GM12873 (cell line): Measurements from ENCODE around the gene TNFRSF18.

Source experiments
- TF ChIP-seq, protein P1 (sequence below): IDR thresholded peaks from 2 replicates; pipeline ENCODE4 v1.5.1; 2012; ENCODE audit warnings: low read depth, mild to moderate bottlenecking, moderate library complexity, low read length, control low read depth; ENCODE audit not compliant: insufficient read depth; ENCODE audit errors: missing control alignments

Gene TNFRSF18

DNA sequence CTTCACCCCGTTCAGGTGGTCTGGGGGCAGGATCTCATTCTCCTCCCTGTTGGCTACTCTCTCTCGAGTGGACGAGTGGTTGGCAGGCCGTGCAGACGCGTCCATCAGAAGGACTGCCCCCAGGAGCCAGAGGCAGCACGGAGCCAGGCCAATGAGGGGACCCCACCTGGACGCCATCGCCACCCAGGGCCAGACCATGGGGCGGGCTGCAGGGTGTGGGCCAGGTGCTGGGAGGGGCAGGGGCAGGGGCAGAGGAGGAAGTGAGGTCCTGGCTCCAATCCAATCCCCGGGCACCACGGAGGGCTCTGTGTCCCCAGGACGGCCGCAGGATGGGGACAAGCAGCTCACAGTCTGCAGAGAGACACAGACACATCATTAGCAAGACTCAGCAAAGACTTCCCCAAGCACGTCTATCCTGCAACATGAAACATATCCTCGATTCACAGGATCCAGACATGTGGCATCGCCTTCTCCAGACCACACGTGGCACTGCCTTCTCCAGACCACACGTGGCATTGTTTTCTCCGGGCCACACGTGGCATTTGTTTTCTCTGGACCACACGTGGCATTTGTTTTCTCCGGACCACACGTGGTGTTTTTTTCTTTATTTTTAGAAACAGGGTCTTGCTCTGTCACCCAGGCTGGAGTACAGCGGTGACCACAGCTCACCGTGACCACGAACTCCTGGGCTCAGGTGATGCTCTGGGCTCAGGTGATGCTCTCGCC is 22.4 kb upstream of the TNFRSF18 start:
- TF ChIP-seq, protein P1, sequence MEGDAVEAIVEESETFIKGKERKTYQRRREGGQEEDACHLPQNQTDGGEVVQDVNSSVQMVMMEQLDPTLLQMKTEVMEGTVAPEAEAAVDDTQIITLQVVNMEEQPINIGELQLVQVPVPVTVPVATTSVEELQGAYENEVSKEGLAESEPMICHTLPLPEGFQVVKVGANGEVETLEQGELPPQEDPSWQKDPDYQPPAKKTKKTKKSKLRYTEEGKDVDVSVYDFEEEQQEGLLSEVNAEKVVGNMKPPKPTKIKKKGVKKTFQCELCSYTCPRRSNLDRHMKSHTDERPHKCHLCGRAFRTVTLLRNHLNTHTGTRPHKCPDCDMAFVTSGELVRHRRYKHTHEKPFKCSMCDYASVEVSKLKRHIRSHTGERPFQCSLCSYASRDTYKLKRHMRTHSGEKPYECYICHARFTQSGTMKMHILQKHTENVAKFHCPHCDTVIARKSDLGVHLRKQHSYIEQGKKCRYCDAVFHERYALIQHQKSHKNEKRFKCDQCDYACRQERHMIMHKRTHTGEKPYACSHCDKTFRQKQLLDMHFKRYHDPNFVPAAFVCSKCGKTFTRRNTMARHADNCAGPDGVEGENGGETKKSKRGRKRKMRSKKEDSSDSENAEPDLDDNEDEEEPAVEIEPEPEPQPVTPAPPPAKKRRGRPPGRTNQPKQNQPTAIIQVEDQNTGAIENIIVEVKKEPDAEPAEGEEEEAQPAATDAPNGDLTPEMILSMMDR = no peak

DNA sequence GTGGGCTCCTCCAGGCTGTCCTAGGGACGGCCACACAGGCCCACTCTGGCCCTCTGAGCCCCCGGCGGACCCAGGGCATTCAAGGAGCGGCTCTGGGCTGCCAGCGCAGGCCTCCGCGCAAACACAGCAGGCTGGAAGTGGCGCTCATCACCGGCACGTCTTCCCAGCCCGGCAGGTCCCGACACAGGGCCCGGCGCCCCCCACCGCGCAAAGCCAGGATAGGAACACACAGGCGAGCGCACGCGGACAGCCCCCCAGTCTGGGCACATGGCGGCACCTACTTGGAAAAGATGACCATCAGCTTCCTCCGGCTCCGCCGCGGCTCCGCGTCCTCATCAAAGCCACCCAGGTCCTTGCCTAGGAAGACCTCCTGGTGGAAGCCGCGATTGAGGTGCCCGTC is 21.8 kb upstream of the TNFRSF18 start:
- TF ChIP-seq, protein P1 = no peak

DNA sequence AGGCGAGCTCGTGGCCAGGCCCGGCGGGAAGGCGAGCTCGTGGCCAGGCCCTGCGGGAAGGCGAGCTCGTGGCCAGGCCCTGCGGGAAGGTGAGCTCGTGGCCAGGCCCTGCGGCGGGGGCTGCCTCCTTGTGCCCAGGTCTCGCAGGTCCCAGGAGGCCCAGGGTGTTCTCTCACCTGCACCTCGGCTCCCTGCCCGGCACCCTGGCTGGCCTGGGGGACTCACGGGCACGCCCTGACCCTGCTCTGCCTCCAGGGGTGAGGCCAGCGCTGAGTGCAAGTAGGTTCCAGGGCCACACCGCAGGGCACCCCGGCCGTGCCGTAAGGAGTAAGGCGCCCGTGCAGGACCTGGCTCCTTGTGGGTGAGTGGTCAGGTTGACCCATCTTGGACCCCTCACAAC is 21.0 kb upstream of the TNFRSF18 start:
- TF ChIP-seq, protein P1 = no peak

DNA sequence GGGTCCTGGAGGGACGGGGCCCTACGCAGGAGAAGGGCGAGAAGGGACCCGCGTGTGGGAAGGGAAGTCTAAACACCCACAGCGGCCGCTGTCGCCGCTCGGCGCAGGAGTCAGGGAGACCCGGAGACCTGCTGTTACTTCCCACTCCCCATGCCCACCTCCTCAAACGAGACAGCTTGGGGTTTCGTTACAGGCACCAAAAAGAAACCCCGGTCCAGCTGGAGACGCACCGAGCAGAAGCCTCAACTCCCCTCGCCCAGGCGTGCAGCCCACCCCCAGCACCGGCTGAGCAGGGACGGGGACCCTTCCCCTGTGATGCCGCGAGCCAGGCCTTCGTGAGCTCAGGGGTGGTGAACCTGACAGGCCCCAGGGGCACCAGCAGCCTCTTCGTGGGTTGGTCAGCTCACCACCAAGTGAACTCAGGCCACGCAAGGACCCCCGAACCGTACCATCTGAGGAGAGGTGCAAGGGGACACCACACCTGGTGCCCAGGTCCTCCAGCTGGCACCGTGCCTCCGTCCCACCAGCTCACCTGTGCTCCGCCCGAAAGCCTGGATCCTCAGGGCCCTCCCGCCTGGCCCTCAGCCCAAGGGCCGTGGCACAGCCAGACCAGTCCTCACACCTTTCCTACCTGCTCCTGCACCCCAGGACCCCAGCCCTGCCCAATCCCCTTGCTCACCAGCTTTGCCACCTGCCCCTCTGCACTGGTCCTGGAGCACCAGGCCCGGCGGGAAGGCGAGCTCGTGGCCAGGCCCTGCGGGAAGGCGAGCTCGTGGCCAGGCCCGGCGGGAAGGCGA is 20.4 kb upstream of the TNFRSF18 start:
- TF ChIP-seq, protein P1 = no peak

DNA sequence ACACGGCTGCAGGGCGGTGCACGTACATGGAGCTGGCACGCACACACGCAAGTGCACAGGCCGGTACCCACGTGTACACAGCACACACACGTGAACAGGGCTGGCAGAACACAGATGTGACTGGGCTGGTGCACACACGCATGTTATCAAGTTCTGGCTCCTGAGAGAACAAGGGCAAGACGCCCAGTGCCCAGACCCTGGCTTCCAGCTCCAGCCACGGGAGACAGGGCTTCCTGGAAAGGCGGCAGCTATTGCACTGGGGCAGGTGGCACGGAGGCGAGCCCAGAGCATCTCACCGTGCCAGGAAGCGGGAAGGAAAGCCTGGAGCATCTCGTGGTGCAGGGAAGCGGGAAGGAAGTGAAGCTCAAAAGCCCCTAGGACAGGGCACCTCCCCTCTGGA is 19.5 kb upstream of the TNFRSF18 start:
- TF ChIP-seq, protein P1 = no peak

DNA sequence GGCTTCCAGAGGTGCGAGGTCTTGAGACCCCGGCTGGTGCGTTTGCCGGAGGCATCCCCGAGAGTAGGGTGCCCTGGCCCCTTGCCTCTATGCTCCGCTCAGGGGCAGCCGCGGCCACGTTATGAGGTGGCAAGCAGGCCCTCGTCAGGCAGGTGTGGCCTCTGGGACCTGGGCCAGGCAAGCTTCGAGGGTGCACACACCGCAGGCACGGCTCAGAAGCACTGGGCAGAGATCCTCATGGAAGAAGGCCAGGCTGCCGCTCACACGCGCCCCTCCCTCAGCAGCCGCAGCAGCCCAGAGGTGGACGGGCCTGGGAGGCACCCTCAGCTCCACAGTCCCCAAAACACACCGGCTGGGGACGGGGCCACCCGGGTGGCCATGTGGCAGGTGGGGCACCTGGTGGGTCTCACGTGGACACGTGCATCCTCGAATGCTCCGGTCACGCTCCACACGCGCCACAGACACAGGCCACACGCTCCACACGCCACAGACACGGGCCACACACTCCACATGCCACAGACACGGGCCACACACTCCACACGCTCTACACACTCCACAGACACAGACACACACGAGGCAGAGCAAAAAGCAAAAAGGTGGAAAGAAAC is 18.9 kb upstream of the TNFRSF18 start:
- TF ChIP-seq, protein P1 = no peak

DNA sequence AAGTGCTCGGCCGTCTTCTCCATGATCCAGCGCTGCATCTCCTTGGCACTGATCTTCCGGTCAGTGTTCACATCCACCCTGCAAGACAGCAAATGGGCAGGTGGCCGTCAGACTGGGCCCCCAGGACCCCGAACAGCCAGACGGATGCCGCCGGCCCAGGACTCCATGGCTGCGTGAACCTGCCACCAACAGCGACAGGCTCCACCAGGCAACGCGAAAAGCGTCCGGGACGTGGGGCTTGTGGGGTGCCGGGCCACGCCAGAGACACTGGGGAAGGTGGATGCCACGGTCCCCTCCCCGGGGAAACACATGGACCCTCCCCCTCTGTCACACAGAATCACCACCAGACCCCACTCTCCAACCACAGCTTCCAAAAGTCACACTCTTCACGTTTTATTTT is 17.5 kb upstream of the TNFRSF18 start:
- TF ChIP-seq, protein P1 = no peak
